Activated CD4-positive, alpha-beta memory T cell treated with anti-CD3 and anti-CD28 coated beads for 36 hours (primary cell): ENCODE results near the gene IQGAP2. TPM values are rescaled to one million over a fixed set of nuclear protein-coding genes. Genes with fewer than 3 reads are reported as not detected.

ENCODE experiments used
- CTCF ChIA-PET: fragments of 350-600 bp; sonication (Branson Sonifier 250); formaldehyde crosslinking; loops from one replicate; lab custom pipeline; 2021; ENCODE audit warnings: antibody characterized with exemption, inconsistent platforms; lab: Charles Lee
- POLR2A ChIA-PET: fragments of 350-600 bp; sonication (Branson Sonifier 250); formaldehyde crosslinking; loops from one replicate; lab custom pipeline; 2021; ENCODE audit warnings: antibody characterized with exemption; lab: Charles Lee
- DNase-seq: peaks from one replicate; pipeline ENCODE4 v3.0.0-alpha.2; 2020
- H3K27ac Mint-ChIP-seq: one replicate; pipeline ENCODE4 v1.8.0; 2021; ENCODE audit warnings: mixed read lengths
- H3K27me3 Mint-ChIP-seq: one replicate; pipeline ENCODE4 v1.8.0; 2021; ENCODE audit warnings: mixed read lengths
- H3K36me3 Mint-ChIP-seq: one replicate; pipeline ENCODE4 v1.8.0; 2021; ENCODE audit warnings: mixed read lengths
- H3K4me1 Mint-ChIP-seq: one replicate; pipeline ENCODE4 v1.8.0; 2021; ENCODE audit warnings: low read depth, mixed read lengths
- H3K4me3 Mint-ChIP-seq: one replicate; pipeline ENCODE4 v1.8.0; 2021; ENCODE audit warnings: mild to moderate bottlenecking, mixed read lengths
- H3K9me3 Mint-ChIP-seq: one replicate; pipeline ENCODE4 v1.8.0; 2021; ENCODE audit warnings: mixed read lengths
- intact Hi-C: fragments of 100-400 bp; cut with micrococcal nuclease; formaldehyde crosslinking; loops from one replicate; pipeline ENCODE4 v1.15.1; 2023
- total RNA-seq, 2 experiments: library from RNA; stranded (reverse); gene quantifications; one replicate each; pipeline ENCODE4 v1.2.3, GENCODE V29; 2021

The IQGAP2 gene
- total RNA-seq, 2 experiments from 2014 or later, result 92.7 to 93.0 TPM

- intact Hi-C loops, result no loop called here
- ChIA-PET POLR2A (no interaction called here), CTCF (no interaction called here)
- peaks cover 3% of the 10 kb centered on the region for H3K9me3 Mint-ChIP-seq
- no peak overlapping the region for H3K27ac Mint-ChIP-seq
- H3K4me3 Mint-ChIP-seq, result no peak overlapping the region
- peaks cover 9% of the 10 kb centered on the region for H3K36me3 Mint-ChIP-seq
- peaks cover 64% of the 10 kb centered on the region for H3K4me1 Mint-ChIP-seq
- no peaks in the 10 kb centered on the region for H3K27me3 Mint-ChIP-seq
- no peak for DNase-seq
Observed at GRCh38 chr5:76532052-76532451, 129.0 kb downstream of the IQGAP2 start.

- intact Hi-C loops, result no loop called here
Observed at GRCh38 chr5:76532973-76533372, 129.9 kb downstream of the IQGAP2 start.

GRCh38 chr5:76535577-76535976, 132.5 kb downstream of the IQGAP2 start:
- POLR2A ChIA-PET, result interaction anchor here (0.6 kb wide), 2 partner anchors 12 to 494 kb away, joined by 4 to 5 read pairs; partner anchors contain the start of gene AGGF1

More at GRCh38 chr5:76532973-76533372, 129.9 kb downstream of the IQGAP2 start:
- H3K27me3 Mint-ChIP-seq, result no peaks in the 10 kb centered on the region
- ChIA-PET POLR2A (no interaction called here), CTCF (no interaction called here)
- H3K9me3 Mint-ChIP-seq, result peaks cover 5% of the 10 kb centered on the region
- H3K4me1 Mint-ChIP-seq, result peaks cover 65% of the 10 kb centered on the region
- H3K36me3 Mint-ChIP-seq, result peaks cover 12% of the 10 kb centered on the region
- no peak for DNase-seq
- H3K27ac Mint-ChIP-seq, result no peak overlapping the region
- no peak overlapping the region for H3K4me3 Mint-ChIP-seq

DNA sequence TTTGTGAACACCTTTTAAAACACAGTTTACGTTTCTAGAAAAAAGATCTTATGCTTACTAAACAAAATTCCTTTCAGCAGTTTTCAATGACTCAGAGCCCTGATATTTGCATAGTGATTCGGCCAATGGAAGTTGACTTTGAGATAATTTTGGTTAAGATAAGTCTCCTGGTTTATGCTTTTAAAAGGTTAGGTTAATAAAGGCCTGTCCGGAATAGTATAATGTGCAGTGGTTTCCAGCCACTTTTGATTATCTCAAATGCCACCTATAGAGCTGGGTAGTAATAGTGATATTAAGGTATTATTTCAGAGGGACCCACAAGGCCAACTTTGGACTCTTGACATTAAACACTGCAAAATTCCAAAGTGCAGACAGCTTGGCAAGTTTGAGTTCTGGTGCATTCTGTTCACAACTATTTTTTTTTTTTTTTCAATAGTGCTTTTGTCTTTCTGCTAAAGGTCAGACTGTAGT, 134.0 kb downstream of the IQGAP2 start:
- H3K4me3 Mint-ChIP-seq, result no peak overlapping the region

More at GRCh38 chr5:76535577-76535976, 132.5 kb downstream of the IQGAP2 start:
- intact Hi-C loops, result no loop called here
- Mint-ChIP-seq H3K9me3 (peaks cover 5% of the 10 kb centered on the region), H3K27me3 (no peaks in the 10 kb centered on the region), H3K27ac (peak overlapping the region; percentile 16), H3K36me3 (peaks cover 15% of the 10 kb centered on the region), H3K4me3 (no peak overlapping the region), H3K4me1 (peaks cover 67% of the 10 kb centered on the region)
- CTCF ChIA-PET, result no interaction called here
- no peak for DNase-seq

GRCh38 chr5:76542241-76542640, 139.2 kb downstream of the IQGAP2 start:
- peaks cover 91% of the 10 kb centered on the region for H3K4me1 Mint-ChIP-seq
- ChIA-PET CTCF (interaction anchor here (0.8 to 5.3 kb wide), 11 partner anchors 13 to 286 kb away, joined by 3 to 164 read pairs (median 4); partner anchors contain the start of gene IQGAP2), POLR2A (interaction anchor here (1.2 to 3.7 kb wide), 9 partner anchors 14 to 273 kb away, joined by 3 to 68 read pairs (median 11); partner anchors contain the start of gene IQGAP2)
- peaks cover 2% of the 10 kb centered on the region for H3K9me3 Mint-ChIP-seq
- H3K4me3 Mint-ChIP-seq, result peak overlapping the region; percentile 74
- H3K27me3 Mint-ChIP-seq, result no peaks in the 10 kb centered on the region
- intact Hi-C loops, result loop anchor here (2.0 to 10.0 kb wide), 2 partner anchors 363 to 1487 kb away; partner anchors contain the start of gene GCNT4
- peak overlapping the region; percentile 99 for H3K27ac Mint-ChIP-seq
- no peak for DNase-seq
- H3K36me3 Mint-ChIP-seq, result peaks cover 6% of the 10 kb centered on the region

More for the DNA sequence above, 134.0 kb downstream of the IQGAP2 start:
- H3K9me3 Mint-ChIP-seq, result peaks cover 2% of the 10 kb centered on the region
- peaks cover 15% of the 10 kb centered on the region for H3K36me3 Mint-ChIP-seq
- peaks cover 73% of the 10 kb centered on the region for H3K4me1 Mint-ChIP-seq
- intact Hi-C loops, result no loop called here
- ChIA-PET POLR2A (interaction anchor here (0.7 kb wide), 1 partner anchor 185 kb away, joined by 4 read pairs; no protein-coding TSS in a partner anchor), CTCF (interaction anchor here (1.1 kb wide), 1 partner anchor 237 kb away, joined by 3 read pairs; no protein-coding TSS in a partner anchor)
- H3K27ac Mint-ChIP-seq, result peak overlapping the region; percentile 18
- DNase-seq, result no peak
- H3K27me3 Mint-ChIP-seq, result no peaks in the 10 kb centered on the region

- H3K4me3 Mint-ChIP-seq, result peak overlapping the region; percentile 74
- DNase-seq, result peak; percentile 85
- H3K27ac Mint-ChIP-seq, result peak overlapping the region; percentile 99
- H3K36me3 Mint-ChIP-seq, result peaks cover 2% of the 10 kb centered on the region
- intact Hi-C loops, result loop anchor here (1.0 to 10.0 kb wide), 6 partner anchors 14 to 1488 kb away; partner anchors contain the start of gene GCNT4
- CTCF ChIA-PET, result interaction anchor here (0.6 to 5.3 kb wide), 27 partner anchors 9 to 1483 kb away, joined by 3 to 164 read pairs (median 4); partner anchors contain the start of genes ANKRD31 and IQGAP2
- H3K27me3 Mint-ChIP-seq, result no peaks in the 10 kb centered on the region
- H3K9me3 Mint-ChIP-seq, result no peaks in the 10 kb centered on the region
- H3K4me1 Mint-ChIP-seq, result peaks cover 92% of the 10 kb centered on the region
- POLR2A ChIA-PET, result interaction anchor here (0.6 to 3.7 kb wide), 12 partner anchors 15 to 274 kb away, joined by 3 to 68 read pairs (median 7); partner anchors contain the start of gene IQGAP2
Observed at GRCh38 chr5:76542887-76543690, 140.0 kb downstream of the IQGAP2 start.

DNA sequence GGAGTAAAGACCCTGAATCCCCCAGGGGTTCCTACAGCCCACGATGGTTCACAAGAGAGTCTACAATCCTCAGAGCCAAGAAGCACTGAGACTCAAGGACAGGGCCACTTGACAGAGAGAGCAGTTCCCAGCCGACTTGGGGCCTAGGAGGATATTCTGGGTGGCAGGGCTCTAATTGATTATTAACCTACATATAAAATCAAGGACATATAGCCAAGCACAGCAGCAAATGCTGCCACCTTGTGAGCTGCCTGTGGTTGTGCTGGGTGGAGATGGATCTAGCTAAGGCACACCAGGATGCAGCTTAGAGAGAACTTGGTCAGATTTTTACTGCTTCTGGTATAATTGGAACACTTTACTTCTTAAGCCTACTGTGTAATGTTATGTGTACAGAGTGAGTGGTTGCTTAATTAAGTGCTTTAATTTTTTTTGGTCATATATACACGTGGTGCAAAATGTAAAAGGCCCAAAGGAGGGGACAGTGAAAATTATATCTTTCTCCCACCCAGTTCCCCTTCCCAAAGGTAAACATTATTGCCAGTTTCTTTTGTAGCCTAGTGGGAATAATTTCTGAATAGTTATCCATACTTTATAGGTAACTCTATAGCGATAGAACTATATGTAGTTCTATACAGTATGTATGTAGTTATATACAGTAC, 141.3 kb downstream of the IQGAP2 start:
- Mint-ChIP-seq H3K9me3 (no peaks in the 10 kb centered on the region), H3K4me3 (peak overlapping the region; percentile 74), H3K4me1 (peaks cover 92% of the 10 kb centered on the region), H3K27me3 (no peaks in the 10 kb centered on the region), H3K36me3 (no peaks in the 10 kb centered on the region), H3K27ac (peak overlapping the region; percentile 99)
- intact Hi-C loops, result loop anchor here (1.0 to 10.0 kb wide), 2 partner anchors 206 to 1490 kb away; partner anchors contain the start of gene GCNT4
- DNase-seq, result peak; percentile 79
- ChIA-PET POLR2A (interaction anchor here (0.6 to 3.7 kb wide), 7 partner anchors 16 to 193 kb away, joined by 4 to 68 read pairs (median 15); partner anchors contain the start of gene IQGAP2), CTCF (interaction anchor here (0.6 to 5.3 kb wide), 33 partner anchors 10 to 1308 kb away, joined by 3 to 164 read pairs (median 4); partner anchors contain the start of genes ANKRD31 and IQGAP2)

- CTCF ChIA-PET, result interaction anchor here (1.0 to 5.3 kb wide), 6 partner anchors 10 to 278 kb away, joined by 3 to 164 read pairs (median 5); partner anchors contain the start of gene IQGAP2
- Mint-ChIP-seq H3K27me3 (no peaks in the 10 kb centered on the region), H3K27ac (peak overlapping the region; percentile 39), H3K9me3 (no peaks in the 10 kb centered on the region), H3K4me3 (no peak overlapping the region), H3K4me1 (peaks cover 92% of the 10 kb centered on the region), H3K36me3 (peaks cover 1% of the 10 kb centered on the region)
- POLR2A ChIA-PET, result no interaction called here
- intact Hi-C loops, result loop anchor here (10.0 kb wide), 1 partner anchor 1490 kb away; the partner anchor contains the start of gene GCNT4
- DNase-seq, result no peak
Observed at GRCh38 chr5:76545184-76545583, 142.1 kb downstream of the IQGAP2 start.

GRCh38 chr5:76546497-76547102, 143.5 kb downstream of the IQGAP2 start:
- CTCF ChIA-PET, result interaction anchor here (1.1 to 4.3 kb wide), 13 partner anchors 18 to 290 kb away, joined by 3 to 70 read pairs (median 5); partner anchors contain the start of gene IQGAP2
- Mint-ChIP-seq H3K36me3 (peaks cover 1% of the 10 kb centered on the region), H3K27me3 (no peaks in the 10 kb centered on the region), H3K9me3 (no peaks in the 10 kb centered on the region), H3K27ac (peak overlapping the region; percentile 96), H3K4me3 (peak overlapping the region; percentile 73), H3K4me1 (peaks cover 83% of the 10 kb centered on the region)
- POLR2A ChIA-PET, result interaction anchor here (0.6 to 4.0 kb wide), 18 partner anchors 8 to 215 kb away, joined by 3 to 66 read pairs (median 4); partner anchors contain the start of gene IQGAP2
- DNase-seq, result peak; percentile 45
- intact Hi-C loops, result loop anchor here (1.0 to 10.0 kb wide), 10 partner anchors 25 to 1492 kb away; partner anchors contain the start of gene GCNT4

DNA sequence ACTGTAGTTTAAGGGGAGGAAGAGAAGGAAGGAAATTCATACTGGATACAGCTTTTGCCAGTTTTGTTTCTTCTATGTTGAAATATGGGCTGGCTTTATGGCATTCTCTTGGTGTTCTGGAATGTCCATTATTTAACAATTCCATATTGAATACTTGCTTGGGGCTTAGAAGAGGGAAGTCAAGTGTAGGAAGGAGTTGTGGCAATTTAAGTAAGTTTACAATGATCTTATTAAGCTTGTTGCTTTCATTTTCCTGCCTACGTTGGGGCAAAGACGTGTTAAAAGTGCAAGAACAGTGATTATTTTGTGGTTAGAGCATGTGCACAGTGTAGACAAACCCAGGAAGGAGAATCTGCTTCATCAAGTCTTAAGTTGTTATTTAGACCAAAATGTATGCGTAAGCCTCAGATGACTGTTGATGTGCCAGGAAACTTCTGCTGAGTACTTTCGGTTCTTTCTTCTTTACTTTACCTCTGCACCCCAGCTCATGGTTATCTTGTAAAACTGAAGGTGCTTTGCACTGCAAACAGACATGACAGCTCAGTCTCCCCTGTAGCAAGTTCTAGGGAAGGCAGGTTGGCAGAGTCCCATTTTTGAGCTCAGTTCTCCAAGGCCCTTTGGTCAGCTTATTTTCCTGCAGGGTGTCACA, 144.3 kb downstream of the IQGAP2 start:
- H3K4me1 Mint-ChIP-seq, result peaks cover 76% of the 10 kb centered on the region
- peaks cover 1% of the 10 kb centered on the region for H3K36me3 Mint-ChIP-seq
- H3K9me3 Mint-ChIP-seq, result no peaks in the 10 kb centered on the region
- intact Hi-C loops, result loop anchor here (1.0 to 10.0 kb wide), 10 partner anchors 26 to 1493 kb away; partner anchors contain the start of gene GCNT4
- H3K27ac Mint-ChIP-seq, result peak overlapping the region; percentile 96
- ChIA-PET POLR2A (interaction anchor here (0.6 to 4.0 kb wide), 21 partner anchors 9 to 221 kb away, joined by 3 to 66 read pairs (median 4); partner anchors contain the start of gene IQGAP2), CTCF (interaction anchor here (0.9 to 4.3 kb wide), 16 partner anchors 19 to 291 kb away, joined by 3 to 70 read pairs (median 5); partner anchors contain the start of gene IQGAP2)
- no peaks in the 10 kb centered on the region for H3K27me3 Mint-ChIP-seq
- H3K4me3 Mint-ChIP-seq, result peak overlapping the region; percentile 73
- DNase-seq, result peak; percentile 56
